ENCODE data around the gene SHFL. TPM values are rescaled to one million over a fixed set of nuclear protein-coding genes. Genes with fewer than 3 reads are reported as not detected.

SHFL gene
- total RNA-seq (2022; extraction: Qiagen RNA extraction) = 6.8 to 9.8 TPM (median 8.2 TPM) in 5 replicates

DNA sequence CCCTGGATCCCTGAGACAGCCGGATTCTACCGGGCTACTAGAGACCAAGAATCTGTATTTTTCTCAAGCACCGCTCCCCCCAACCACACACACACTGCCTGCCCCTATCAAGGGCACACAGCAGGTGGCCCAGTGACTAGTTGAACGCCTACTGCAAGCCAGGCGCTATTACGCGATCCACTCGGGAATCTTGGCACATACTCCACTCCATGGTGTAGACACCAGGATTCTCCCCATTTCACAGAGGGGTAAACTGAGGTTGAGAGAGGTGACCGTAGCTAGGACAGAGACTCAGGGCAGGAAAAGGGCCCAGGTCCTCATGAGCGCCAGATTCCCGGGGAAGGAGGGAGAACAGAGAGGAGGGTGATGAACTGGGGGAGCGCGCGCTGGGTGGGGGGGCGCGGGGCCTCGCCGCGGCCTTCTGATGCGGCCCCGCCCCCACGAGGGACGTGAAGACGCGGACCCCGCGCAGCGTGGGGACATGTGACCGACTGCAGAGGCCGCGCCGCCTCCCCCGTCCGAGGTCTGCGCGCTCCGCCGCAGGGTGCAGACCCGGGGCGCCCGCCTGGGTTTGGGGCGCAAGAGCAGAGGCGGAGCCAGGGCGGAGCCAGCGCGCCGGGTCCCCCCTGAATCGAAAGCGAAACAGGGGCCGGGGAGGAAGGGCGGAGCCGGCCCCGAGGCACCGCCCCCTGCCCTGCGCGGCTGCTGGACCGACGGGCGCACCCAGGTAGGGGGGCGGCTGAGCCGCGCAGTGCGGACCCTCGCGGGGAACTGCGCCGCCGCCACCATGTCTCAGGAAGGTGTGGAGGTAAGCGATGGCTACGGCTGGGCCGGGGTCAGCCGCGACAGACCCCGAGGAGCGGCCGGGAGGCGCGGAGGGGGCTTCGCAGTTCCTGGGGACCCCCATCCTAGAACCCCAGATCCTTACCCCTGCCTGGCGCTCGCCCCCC is at the start of gene SHFL:
Gene SHFL, plus strand, starts transcription at position 677 of the 950 bp plus-strand sequence. Its CDS starts 111 bp downstream, at position 788.

DNA sequence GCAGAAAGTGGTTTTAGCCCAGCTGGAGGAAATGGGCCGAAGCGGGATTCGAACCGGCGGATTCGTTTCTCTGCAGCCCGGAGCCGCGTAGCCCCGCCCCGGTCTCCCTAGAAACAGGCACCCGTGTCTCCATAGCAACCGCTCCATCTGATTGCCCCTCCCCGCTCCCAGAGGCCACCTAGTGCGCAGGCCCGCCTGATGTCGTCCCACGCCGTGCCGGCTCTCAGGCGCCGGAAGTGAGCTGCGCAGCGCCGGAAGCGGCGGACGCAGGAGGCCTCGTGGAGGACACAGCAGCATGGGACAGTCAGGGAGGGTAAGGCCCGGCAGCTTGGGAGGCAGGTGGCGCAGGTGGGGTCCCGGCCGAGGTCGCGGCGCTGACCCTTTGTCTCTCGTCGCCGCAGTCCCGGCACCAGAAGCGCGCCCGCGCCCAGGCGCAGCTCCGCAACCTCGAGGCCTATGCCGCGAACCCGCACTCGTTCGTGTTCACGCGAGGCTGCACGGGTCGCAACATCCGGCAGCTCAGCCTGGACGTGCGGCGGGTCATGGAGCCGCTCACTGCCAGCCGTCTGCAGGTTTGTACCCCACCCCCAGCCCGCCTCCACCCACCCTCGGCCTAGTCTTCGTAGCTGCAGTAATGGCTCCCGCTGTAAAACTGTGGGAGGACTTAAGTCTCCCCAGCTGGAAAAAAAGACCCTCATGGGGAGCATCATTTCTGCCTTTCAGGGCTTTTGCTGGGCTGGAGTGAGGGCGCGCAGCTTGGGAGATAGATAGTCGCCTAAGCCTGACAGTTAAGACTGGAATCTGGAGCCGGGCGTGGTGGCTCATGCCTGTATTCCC is 20.2 kb downstream of the SHFL start, which contains the start of gene PPAN:
Gene PPAN, plus strand, starts transcription at position 263 of the 837 bp plus-strand sequence. Its CDS starts 33 bp downstream, at position 296.

DNA sequence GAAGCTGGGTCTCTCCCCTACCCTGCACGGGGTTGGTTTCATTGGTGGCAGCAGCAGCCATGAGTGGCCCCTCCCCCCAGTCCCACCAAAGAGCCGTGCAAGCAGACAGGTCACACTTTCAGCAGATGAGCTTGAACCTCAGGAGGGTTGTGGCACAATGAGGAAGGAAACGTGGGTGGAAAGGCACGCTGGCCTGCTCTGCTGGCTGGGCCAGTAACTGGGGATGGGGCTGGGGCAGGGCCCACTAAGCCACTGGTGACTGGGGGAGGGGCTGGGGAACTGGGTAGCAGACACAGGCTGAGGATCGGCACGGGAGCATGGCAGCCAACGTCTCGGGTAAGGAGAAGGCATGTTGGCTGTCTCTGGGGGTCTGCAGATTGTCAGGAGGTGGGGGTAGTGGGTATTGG is 25.3 kb downstream of the SHFL start, which contains the start of gene P2RY11:
Gene P2RY11, plus strand, starts transcription at position 289 of the 407 bp plus-strand sequence. Its CDS starts 29 bp downstream, at position 318.

Other genes with a start within 250 kb of the SHFL start
- gene OLFM2, start 149.8 kb upstream of the SHFL start, total RNA-seq (2022; extraction: Qiagen RNA extraction) = 8.2 to 12.8 TPM (median 11.7 TPM) in 5 replicates
- 3.7 to 5.8 TPM (median 3.7 TPM) in 5 replicates for gene COL5A3, start 75.8 kb upstream of the SHFL start, total RNA-seq (2022; extraction: Qiagen RNA extraction)
- gene RDH8, start 72.8 kb upstream of the SHFL start, total RNA-seq (2022; extraction: Qiagen RNA extraction) = 0.16 to 0.65 TPM (median 0.33 TPM) in 5 replicates
- 0.08 to 0.15 TPM (median 0.08 TPM) in 3 of 5 replicates, not detected in the others for gene ANGPTL6, start 16.4 kb downstream of the SHFL start, total RNA-seq (2022; extraction: Qiagen RNA extraction)
- 40.7 to 59.7 TPM (median 54.1 TPM) in 5 replicates for gene PPAN, start 20.0 kb downstream of the SHFL start, total RNA-seq (2022; extraction: Qiagen RNA extraction)
- 4.6 to 13.5 TPM (median 7.0 TPM) in 5 replicates for gene P2RY11, start 25.4 kb downstream of the SHFL start, total RNA-seq (2022; extraction: Qiagen RNA extraction)
- gene EIF3G, start 33.6 kb downstream of the SHFL start, total RNA-seq (2022; extraction: Qiagen RNA extraction) = 161 to 180 TPM (median 167 TPM) in 5 replicates
- 58.2 to 74.6 TPM (median 66.3 TPM) in 5 replicates for gene DNMT1, start 108.6 kb downstream of the SHFL start, total RNA-seq (2022; extraction: Qiagen RNA extraction)
- 0.75 to 1.1 TPM (median 0.96 TPM) in 5 replicates for gene S1PR2, start 145.0 kb downstream of the SHFL start, total RNA-seq (2022; extraction: Qiagen RNA extraction)
- gene MRPL4, start 165.9 kb downstream of the SHFL start, total RNA-seq (2022; extraction: Qiagen RNA extraction) = 55.9 to 85.2 TPM (median 78.8 TPM) in 5 replicates
- gene ICAM1, start 184.8 kb downstream of the SHFL start, total RNA-seq (2022; extraction: Qiagen RNA extraction) = 2.8 to 6.5 TPM (median 5.1 TPM) in 5 replicates
- 0.12 to 0.25 TPM (median 0.14 TPM) in 3 of 5 replicates, not detected in the others for gene ICAM4, start 200.6 kb downstream of the SHFL start, total RNA-seq (2022; extraction: Qiagen RNA extraction)
- gene ICAM5, start 203.6 kb downstream of the SHFL start, total RNA-seq (2022; extraction: Qiagen RNA extraction) = 0.47 to 1.3 TPM (median 1.0 TPM) in 5 replicates
- 1.4 to 3.2 TPM (median 2.3 TPM) in 5 replicates for gene ZGLP1, start 223.5 kb downstream of the SHFL start, total RNA-seq (2022; extraction: Qiagen RNA extraction)
- gene FDX2, start 229.7 kb downstream of the SHFL start, total RNA-seq (2022; extraction: Qiagen RNA extraction) = 25.9 to 41.7 TPM (median 33.8 TPM) in 5 replicates
- 21.7 to 31.3 TPM (median 28.9 TPM) in 5 replicates for gene RAVER1, start 247.2 kb downstream of the SHFL start, total RNA-seq (2022; extraction: Qiagen RNA extraction)

Measured in A549 treated with CORT108297 at 1 μM for 4 hours (cell line).